Suprapubic skin (tissue), 4 donors: ENCODE measurements around the gene ELMO1. TPM values are rescaled to one million over a fixed set of nuclear protein-coding genes. Genes with fewer than 3 reads are reported as not detected.
"Not testable (repeated sequence)": the region's sequence is repeated elsewhere in the genome, so short reads cannot be mapped to it uniquely, and the experiment has no call there.

Experiments
- DNase-seq, 2 donors: peaks; one replicate each; pipeline ENCODE4 v3.0.0-alpha.2; 2019; ENCODE audit warnings: low spot score in 2 of 2
- H3K27ac ChIP-seq: fragments of 200-600 bp; sonication (generic); one replicate; pipeline ENCODE4 v1.5.1; 2019
- H3K27me3 ChIP-seq: fragments of 200-600 bp; sonication (generic); one replicate; pipeline ENCODE4 v1.5.1; 2019
- H3K36me3 ChIP-seq: fragments of 200-600 bp; sonication (generic); one replicate; pipeline ENCODE4 v1.5.1; 2019
- H3K4me1 ChIP-seq: fragments of 200-600 bp; sonication (generic); one replicate; pipeline ENCODE4 v1.5.1; 2019
- H3K4me3 ChIP-seq: fragments of 200-600 bp; sonication (generic); one replicate; pipeline ENCODE4 v1.5.1; 2019; ENCODE audit warnings: mild to moderate bottlenecking
- H3K9me3 ChIP-seq: fragments of 200-600 bp; sonication (generic); one replicate; pipeline ENCODE4 v1.5.1; 2019
- EP300 ChIP-seq: sonication (generic); formaldehyde crosslinking; IDR thresholded peaks from one replicate; pipeline ENCODE4 v1.6.1; 2017; ENCODE audit warnings: antibody characterized with exemption
- POLR2A ChIP-seq, 2 donors: fragments of 450-650 bp; IDR thresholded peaks; one replicate each; pipeline ENCODE4 v1.6.1; 2017; ENCODE audit warnings: antibody characterized with exemption in 2 of 2, mild to moderate bottlenecking in 2 of 2, moderate library complexity in 2 of 2
- POLR2AphosphoS5 ChIP-seq, 3 donors: sonication (generic); formaldehyde crosslinking; IDR thresholded peaks; one replicate each; pipeline ENCODE4 v1.6.1; 2017; ENCODE audit warnings: antibody characterized with exemption in 3 of 3
- WGBS: methylation state at CpG from one replicate; pipeline ENCODE4 v1.1.5; 2018; 5-methylcytosine and 5-hydroxymethylcytosine counted together
- total RNA-seq, 4 donors: library from RNA; depleted of rRNA; stranded (reverse); fragments of >200 nt; gene quantifications; one replicate each; pipeline ENCODE4 v1.1.0, GENCODE V29; 2016
- TF ChIP-seq, protein P1 (sequence below), 2 donors: fragments of 200-600 bp in 1 of 2; fragments of 450-650 bp in 1 of 2; sonication (generic) in 1 of 2; IDR thresholded peaks; one replicate each; pipeline ENCODE4 v1.5.1; 2016 to 2019; ENCODE audit warnings: antibody characterized with exemption in 2 of 2, mild to moderate bottlenecking in 1 of 2, moderate library complexity in 1 of 2

ELMO1 gene
- total RNA-seq, 4 donors from 2014 or later, result 9.8 to 49.6 (median 22.2) TPM

- Histone ChIP-seq H3K4me1 (no peaks in the 10 kb centered on the region), H3K36me3 (no peaks in the 10 kb centered on the region), H3K4me3 (no peak overlapping the region), H3K27ac (no peak overlapping the region), H3K9me3 (no peaks in the 10 kb centered on the region), H3K27me3 (peaks cover 3% of the 10 kb centered on the region)
- DNase-seq, result no peak
- TF ChIP-seq POLR2AphosphoS5 (IDR thresholded peaks at IDR 0.05), result no peak
- no peak for TF ChIP-seq EP300
- no peak for TF ChIP-seq POLR2A (IDR thresholded peaks at IDR 0.05)
- TF ChIP-seq, protein P1, sequence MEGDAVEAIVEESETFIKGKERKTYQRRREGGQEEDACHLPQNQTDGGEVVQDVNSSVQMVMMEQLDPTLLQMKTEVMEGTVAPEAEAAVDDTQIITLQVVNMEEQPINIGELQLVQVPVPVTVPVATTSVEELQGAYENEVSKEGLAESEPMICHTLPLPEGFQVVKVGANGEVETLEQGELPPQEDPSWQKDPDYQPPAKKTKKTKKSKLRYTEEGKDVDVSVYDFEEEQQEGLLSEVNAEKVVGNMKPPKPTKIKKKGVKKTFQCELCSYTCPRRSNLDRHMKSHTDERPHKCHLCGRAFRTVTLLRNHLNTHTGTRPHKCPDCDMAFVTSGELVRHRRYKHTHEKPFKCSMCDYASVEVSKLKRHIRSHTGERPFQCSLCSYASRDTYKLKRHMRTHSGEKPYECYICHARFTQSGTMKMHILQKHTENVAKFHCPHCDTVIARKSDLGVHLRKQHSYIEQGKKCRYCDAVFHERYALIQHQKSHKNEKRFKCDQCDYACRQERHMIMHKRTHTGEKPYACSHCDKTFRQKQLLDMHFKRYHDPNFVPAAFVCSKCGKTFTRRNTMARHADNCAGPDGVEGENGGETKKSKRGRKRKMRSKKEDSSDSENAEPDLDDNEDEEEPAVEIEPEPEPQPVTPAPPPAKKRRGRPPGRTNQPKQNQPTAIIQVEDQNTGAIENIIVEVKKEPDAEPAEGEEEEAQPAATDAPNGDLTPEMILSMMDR (IDR thresholded peaks at IDR 0.05), result no peak
- 78% methylated on average over 9 of the region's 9 CpGs for WGBS
Observed at GRCh38 chr7:36984041-36984521, 464.6 kb downstream of the ELMO1 start.

DNA sequence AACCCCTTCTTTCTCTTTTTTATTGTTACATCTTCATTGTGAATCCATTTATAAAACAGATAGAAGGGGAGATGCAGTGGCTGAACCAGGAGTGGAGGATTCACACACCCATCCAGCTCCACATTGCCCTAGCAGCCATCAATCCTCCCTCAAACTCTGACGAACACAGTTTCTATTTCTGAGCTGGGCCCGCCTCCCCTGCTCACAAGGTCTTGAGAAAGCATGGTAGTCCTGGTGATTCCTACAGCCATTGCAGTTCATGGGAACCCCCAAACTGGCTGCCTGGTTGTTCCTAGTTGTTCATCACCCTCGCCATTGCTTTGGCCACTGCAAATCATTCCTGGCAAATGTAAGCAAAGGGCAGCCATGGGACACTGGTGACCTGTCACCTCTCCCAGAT is 465.9 kb downstream of the ELMO1 start:
- TF ChIP-seq, protein P1 (IDR thresholded peaks at IDR 0.05), result no peak
- TF ChIP-seq POLR2A (IDR thresholded peaks at IDR 0.05) (no peak), EP300 (no peak), POLR2AphosphoS5 (IDR thresholded peaks at IDR 0.05) (no peak)
- no peak overlapping the region for H3K4me3 ChIP-seq
- 90% methylated on average over 3 of the region's 3 CpGs for WGBS
- H3K27me3 ChIP-seq, result peaks cover 3% of the 10 kb centered on the region
- H3K9me3 ChIP-seq, result no peaks in the 10 kb centered on the region
- no peak overlapping the region for H3K27ac ChIP-seq
- no peak for DNase-seq
- no peaks in the 10 kb centered on the region for H3K4me1 ChIP-seq
- no peaks in the 10 kb centered on the region for H3K36me3 ChIP-seq

DNA sequence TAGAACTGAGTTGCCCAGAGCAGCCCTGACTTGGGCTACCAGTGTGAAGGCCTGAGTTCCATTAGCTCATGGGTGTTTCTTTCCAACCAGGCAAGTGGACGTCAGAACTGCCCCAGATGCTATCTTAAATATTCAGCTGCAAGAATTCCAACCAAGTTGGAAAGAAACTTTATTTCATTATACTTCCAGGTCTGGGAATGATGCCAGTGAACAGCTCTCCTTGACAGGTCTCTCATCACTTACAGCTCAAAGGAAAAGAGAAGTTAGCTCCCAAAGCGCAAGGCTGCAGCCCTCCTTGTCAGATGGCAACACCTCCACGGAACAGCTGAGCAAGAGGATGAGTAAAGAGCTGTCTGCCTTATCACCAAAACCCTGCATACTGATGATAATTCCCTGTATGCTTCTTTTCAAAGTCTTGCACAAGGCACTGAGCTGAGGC is 468.8 kb downstream of the ELMO1 start:
- no peaks in the 10 kb centered on the region for H3K9me3 ChIP-seq
- 63% methylated on average over 3 of the region's 3 CpGs for WGBS
- no peak overlapping the region for H3K27ac ChIP-seq
- TF ChIP-seq EP300 (no peak), POLR2AphosphoS5 (IDR thresholded peaks at IDR 0.05) (no peak), POLR2A (IDR thresholded peaks at IDR 0.05) (no peak)
- TF ChIP-seq, protein P1 (IDR thresholded peaks at IDR 0.05), result no peak
- H3K4me1 ChIP-seq, result no peaks in the 10 kb centered on the region
- no peaks in the 10 kb centered on the region for H3K36me3 ChIP-seq
- H3K4me3 ChIP-seq, result no peak overlapping the region
- H3K27me3 ChIP-seq, result no peaks in the 10 kb centered on the region
- no peak for DNase-seq

DNA sequence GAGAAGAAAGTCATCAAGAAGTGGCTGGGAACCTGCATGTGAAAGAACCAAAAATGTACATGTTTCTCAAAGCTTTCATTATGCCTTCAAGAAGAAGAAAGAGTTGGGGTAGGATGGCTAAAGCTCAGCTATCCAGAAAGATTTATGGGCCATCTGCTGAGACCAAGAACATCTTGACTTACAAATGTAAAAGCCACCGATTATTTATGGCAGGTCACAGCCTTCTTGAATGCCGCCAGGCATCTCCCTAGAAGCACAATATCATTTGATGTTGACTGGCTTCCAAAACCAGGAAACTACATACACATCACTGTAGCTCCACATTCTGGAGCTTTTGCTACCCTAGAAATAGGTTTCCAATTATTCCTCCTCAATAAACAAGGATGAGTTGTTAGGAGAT is 470.2 kb downstream of the ELMO1 start:
- 61% methylated on average over 2 of the region's 2 CpGs for WGBS
- Histone ChIP-seq H3K27ac (no peak overlapping the region), H3K4me3 (no peak overlapping the region), H3K9me3 (no peaks in the 10 kb centered on the region), H3K36me3 (peaks cover 3% of the 10 kb centered on the region), H3K27me3 (no peaks in the 10 kb centered on the region), H3K4me1 (no peaks in the 10 kb centered on the region)
- TF ChIP-seq POLR2A (IDR thresholded peaks at IDR 0.05) (no peak), EP300 (no peak), POLR2AphosphoS5 (IDR thresholded peaks at IDR 0.05) (no peak)
- TF ChIP-seq, protein P1 (IDR thresholded peaks at IDR 0.05), result no peak
- no peak for DNase-seq

DNA sequence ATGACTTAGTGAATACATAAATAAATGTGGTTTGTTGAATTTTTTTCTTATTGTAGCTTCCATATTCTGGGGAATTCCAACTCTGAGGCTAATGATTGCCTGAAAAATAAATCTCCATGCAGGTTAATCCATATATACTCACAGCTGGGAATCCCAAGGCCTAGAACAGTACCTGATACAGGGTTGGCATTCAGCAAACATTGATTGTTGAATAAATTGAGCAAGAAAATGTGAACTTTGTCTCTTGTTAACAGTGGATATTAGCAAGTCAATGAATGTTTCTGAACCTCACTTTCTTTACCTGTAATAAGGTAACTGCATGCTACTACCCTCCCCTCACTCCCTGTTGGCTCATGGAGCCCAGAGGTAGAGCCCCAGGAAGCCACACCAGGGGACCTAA is 470.8 kb downstream of the ELMO1 start:
- Histone ChIP-seq H3K36me3 (peaks cover 4% of the 10 kb centered on the region), H3K27me3 (no peaks in the 10 kb centered on the region), H3K4me1 (no peaks in the 10 kb centered on the region), H3K4me3 (no peak overlapping the region), H3K9me3 (no peaks in the 10 kb centered on the region), H3K27ac (no peak overlapping the region)
- TF ChIP-seq, protein P1 (IDR thresholded peaks at IDR 0.05), result no peak
- TF ChIP-seq EP300, result no peak
- TF ChIP-seq POLR2AphosphoS5 (IDR thresholded peaks at IDR 0.05), result no peak
- no peak for TF ChIP-seq POLR2A (IDR thresholded peaks at IDR 0.05)
- no peak for DNase-seq

GRCh38 chr7:36973534-36973933 is 475.1 kb downstream of the ELMO1 start:
- H3K27me3 ChIP-seq, H3K9me3 ChIP-seq, H3K36me3 ChIP-seq, H3K27ac ChIP-seq, DNase-seq, H3K4me3 ChIP-seq, H3K4me1 ChIP-seq: not testable (repeated sequence)
- WGBS, result 98% methylated on average over 27 of the region's 28 CpGs
